SU-DHL-6 (cell line): Measurements from ENCODE around the gene DPP6.

Experiments
- H2AFZ ChIP-seq: fragments of 200-600 bp; sonication (generic); 2 replicates; pipeline ENCODE4 v1.6.1; 2014; ENCODE audit warnings: low read depth, mild to moderate bottlenecking, moderate library complexity, mixed read lengths, antibody characterized with exemption, low read length; ENCODE audit not compliant: severe bottlenecking
- H3F3A ChIP-seq: fragments of 200-600 bp; shearing (Covaris generic); 2 replicates; pipeline ENCODE4 v1.6.0; 2016; ENCODE audit warnings: antibody characterized with exemption, mild to moderate bottlenecking; ENCODE audit not compliant: insufficient read depth
- H3K27ac ChIP-seq: fragments of 200-600 bp; sonication (generic); 2 replicates; pipeline ENCODE4 v1.5.1; 2016; ENCODE audit warnings: low read depth, mild to moderate bottlenecking, low read length, moderate library complexity, mixed read lengths
- H3K27me3 ChIP-seq: fragments of 200-600 bp; sonication (generic), shearing (Covaris generic); 2 replicates; pipeline ENCODE4 v1.6.0; 2014; ENCODE audit warnings: mild to moderate bottlenecking, low read length
- H3K36me3 ChIP-seq: fragments of 200-600 bp; sonication (generic); 2 replicates; pipeline ENCODE4 v1.6.1; 2014; ENCODE audit warnings: mild to moderate bottlenecking, low read length, mixed read lengths
- H3K4me2 ChIP-seq: fragments of 300-600, 200-600 bp; shearing (Covaris generic), sonication (generic); 2 replicates; pipeline ENCODE4 v1.6.0; 2014; ENCODE audit warnings: low read length, low read depth, mild to moderate bottlenecking; ENCODE audit not compliant: poor library complexity, severe bottlenecking
- H3K4me3 ChIP-seq: fragments of 200-600 bp; sonication (generic); 2 replicates; pipeline ENCODE4 v1.5.1; 2014; ENCODE audit warnings: antibody characterized with exemption, low read length, mild to moderate bottlenecking, mixed read lengths; ENCODE audit not compliant: insufficient read depth, poor library complexity, severe bottlenecking
- H3K79me2 ChIP-seq: fragments of 200-600 bp; sonication (generic); 2 replicates; pipeline ENCODE4 v1.6.1; 2014; ENCODE audit warnings: mild to moderate bottlenecking, low read length, moderate library complexity; ENCODE audit not compliant: insufficient read depth
- H3K9ac ChIP-seq: fragments of 200-600 bp; sonication (generic); 2 replicates; pipeline ENCODE4 v1.7.0; 2014; ENCODE audit warnings: mild to moderate bottlenecking, low read length
- H3K9me2 ChIP-seq: fragments of 200-600 bp; sonication (generic); replicated peaks from 2 replicates; pipeline ENCODE4 v1.6.1; 2014; ENCODE audit warnings: low read length; ENCODE audit not compliant: insufficient read depth
- H3K9me3 ChIP-seq: fragments of 200-600 bp; sonication (generic); 2 replicates; pipeline ENCODE4 v1.6.1; 2014; ENCODE audit warnings: low read length, mixed read lengths; ENCODE audit not compliant: insufficient read depth
- H4K20me1 ChIP-seq: fragments of 200-600 bp; sonication (generic); 2 replicates; pipeline ENCODE4 v1.6.1; 2014; ENCODE audit warnings: low read depth, mild to moderate bottlenecking, antibody characterized with exemption, low read length, moderate library complexity, mixed read lengths
- EZH2phosphoT487 ChIP-seq: fragments of 200-600 bp; sonication (generic), shearing (Covaris generic); conservative IDR thresholded peaks from 2 replicates; pipeline ENCODE4 v1.6.1; 2018; ENCODE audit warnings: mild to moderate bottlenecking, antibody characterized with exemption, low read length, moderate library complexity, mixed read lengths
- TF ChIP-seq, protein P1 (sequence below): fragments of 200-600 bp; sonication (generic); IDR thresholded peaks from one replicate; pipeline ENCODE4 v1.5.1; 2017; ENCODE audit warnings: antibody characterized with exemption, mild to moderate bottlenecking, low read length, moderate library complexity; ENCODE audit not compliant: insufficient read depth, poor library complexity, severe bottlenecking

Gene DPP6

DNA sequence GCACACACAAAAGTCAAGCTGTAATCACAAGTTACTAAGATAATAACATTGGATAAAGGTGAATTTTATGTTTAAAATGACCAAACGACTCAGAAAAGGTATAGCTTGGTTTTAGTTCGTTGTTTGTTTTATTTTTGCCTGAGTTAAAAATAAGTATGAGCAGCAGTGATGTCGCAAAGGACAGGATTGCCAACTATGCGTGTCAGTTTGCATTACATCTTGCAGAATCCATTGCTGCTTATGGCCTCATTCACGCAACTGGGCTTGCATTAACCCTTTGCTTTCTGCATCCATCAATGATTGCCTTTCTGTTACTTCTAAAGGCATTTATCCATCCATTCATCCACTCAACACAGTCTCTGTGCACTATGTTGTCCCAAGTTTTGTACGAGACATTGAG is 389.6 kb downstream of the DPP6 start:
- TF ChIP-seq, protein P1, sequence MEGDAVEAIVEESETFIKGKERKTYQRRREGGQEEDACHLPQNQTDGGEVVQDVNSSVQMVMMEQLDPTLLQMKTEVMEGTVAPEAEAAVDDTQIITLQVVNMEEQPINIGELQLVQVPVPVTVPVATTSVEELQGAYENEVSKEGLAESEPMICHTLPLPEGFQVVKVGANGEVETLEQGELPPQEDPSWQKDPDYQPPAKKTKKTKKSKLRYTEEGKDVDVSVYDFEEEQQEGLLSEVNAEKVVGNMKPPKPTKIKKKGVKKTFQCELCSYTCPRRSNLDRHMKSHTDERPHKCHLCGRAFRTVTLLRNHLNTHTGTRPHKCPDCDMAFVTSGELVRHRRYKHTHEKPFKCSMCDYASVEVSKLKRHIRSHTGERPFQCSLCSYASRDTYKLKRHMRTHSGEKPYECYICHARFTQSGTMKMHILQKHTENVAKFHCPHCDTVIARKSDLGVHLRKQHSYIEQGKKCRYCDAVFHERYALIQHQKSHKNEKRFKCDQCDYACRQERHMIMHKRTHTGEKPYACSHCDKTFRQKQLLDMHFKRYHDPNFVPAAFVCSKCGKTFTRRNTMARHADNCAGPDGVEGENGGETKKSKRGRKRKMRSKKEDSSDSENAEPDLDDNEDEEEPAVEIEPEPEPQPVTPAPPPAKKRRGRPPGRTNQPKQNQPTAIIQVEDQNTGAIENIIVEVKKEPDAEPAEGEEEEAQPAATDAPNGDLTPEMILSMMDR: no peak
- no peak for TF ChIP-seq EZH2phosphoT487
- Histone ChIP-seq H3K9me2 (no peaks in the 10 kb centered on the region), H3F3A (no peaks in the 10 kb centered on the region), H3K36me3 (no peaks in the 10 kb centered on the region), H3K9ac (no peak overlapping the region), H2AFZ (no peak overlapping the region), H3K27me3 (no peaks in the 10 kb centered on the region), H3K27ac (no peak overlapping the region), H3K4me3 (no peak overlapping the region), H4K20me1 (no peaks in the 10 kb centered on the region), H3K9me3 (no peaks in the 10 kb centered on the region), H3K4me2 (no peak overlapping the region), H3K79me2 (no peaks in the 10 kb centered on the region)

- H4K20me1 ChIP-seq: no peaks in the 10 kb centered on the region
- no peaks in the 10 kb centered on the region for H3F3A ChIP-seq
- no peaks in the 10 kb centered on the region for H3K9me2 ChIP-seq
- H3K4me2 ChIP-seq: no peak overlapping the region
- no peak overlapping the region for H2AFZ ChIP-seq
- H3K36me3 ChIP-seq: no peaks in the 10 kb centered on the region
- H3K27me3 ChIP-seq: no peaks in the 10 kb centered on the region
- no peak overlapping the region for H3K4me3 ChIP-seq
- no peaks in the 10 kb centered on the region for H3K9me3 ChIP-seq
- no peak overlapping the region for H3K9ac ChIP-seq
- no peak for TF ChIP-seq EZH2phosphoT487
- TF ChIP-seq, protein P1: no peak
- no peaks in the 10 kb centered on the region for H3K79me2 ChIP-seq
- no peak overlapping the region for H3K27ac ChIP-seq
Measured at GRCh38 chr7:154442939-154443338, 390.7 kb downstream of the DPP6 start.

GRCh38 chr7:154450451-154450850 is 398.3 kb downstream of the DPP6 start:
- no peaks in the 10 kb centered on the region for H3K9me2 ChIP-seq
- no peaks in the 10 kb centered on the region for H4K20me1 ChIP-seq
- H2AFZ ChIP-seq: no peak overlapping the region
- no peaks in the 10 kb centered on the region for H3K79me2 ChIP-seq
- no peaks in the 10 kb centered on the region for H3K27me3 ChIP-seq
- no peak overlapping the region for H3K4me2 ChIP-seq
- H3K9ac ChIP-seq: no peak overlapping the region
- no peaks in the 10 kb centered on the region for H3K9me3 ChIP-seq
- H3K36me3 ChIP-seq: no peaks in the 10 kb centered on the region
- TF ChIP-seq EZH2phosphoT487: no peak
- TF ChIP-seq, protein P1: no peak
- no peak overlapping the region for H3K4me3 ChIP-seq
- H3F3A ChIP-seq: no peaks in the 10 kb centered on the region
- H3K27ac ChIP-seq: no peak overlapping the region
